Gastrocnemius medialis (tissue), 4 donors: ENCODE results near the gene PXDN. TPM values are rescaled to one million over a fixed set of nuclear protein-coding genes. Genes with fewer than 3 reads are reported as not detected.

Experiments
- ATAC-seq, 2 donors: fragments of 150-250 bp; one replicate each; pipeline ENCODE4 v1.9.1; 2016
- DNase-seq, 2 donors: peaks; one replicate each; pipeline ENCODE4 v3.0.0-alpha.2; 2019
- H3K27ac ChIP-seq, 4 donors: fragments of 200-600 bp; sonication (generic); 1 replicate in 1 of 4; 2 replicates in 3 of 4; pipeline ENCODE4 v1.5.1; 2016 to 2018; ENCODE audit warnings: mild to moderate bottlenecking in 2 of 4, moderate library complexity in 1 of 4
- H3K27me3 ChIP-seq, 3 donors: fragments of 200-600 bp; sonication (generic) in 2 of 3; 1 replicate in 1 of 3; 2 replicates in 2 of 3; pipeline versions ENCODE4 v1.5.1 to v1.6.0; 2016 to 2019; ENCODE audit warnings: mild to moderate bottlenecking in 1 of 3, moderate library complexity in 1 of 3
- H3K36me3 ChIP-seq, 2 donors: fragments of 200-600 bp; sonication (generic) in 1 of 2; one replicate each; pipeline ENCODE4 v1.5.1; 2017 to 2018
- H3K4me1 ChIP-seq, 2 donors: fragments of 200-600 bp; sonication (generic) in 1 of 2; one replicate each; pipeline ENCODE4 v1.5.1; 2016 to 2017; ENCODE audit warnings: mild to moderate bottlenecking in 2 of 2
- H3K4me3 ChIP-seq, 4 donors: fragments of 200-600 bp; sonication (generic) in 3 of 4; 1 replicate in 1 of 4; 2 replicates in 3 of 4; pipeline ENCODE4 v1.5.1; 2016 to 2019; ENCODE audit warnings: mild to moderate bottlenecking in 2 of 4
- H3K9me3 ChIP-seq, 3 donors: fragments of 200-600 bp; sonication (generic) in 2 of 3; 1 replicate in 1 of 3; 2 replicates in 2 of 3; pipeline ENCODE4 v1.5.1; 2016 to 2019
- CTCF ChIP-seq, 5 experiments: fragments of 450-650 bp in 3 of 5; fragments of 200-600 bp in 2 of 5; sonication (generic) in 2 of 5; IDR thresholded peaks in 4 of 5; conservative IDR thresholded peaks in 1 of 5; 1 replicate in 4 of 5; 2 replicates in 1 of 5; pipeline ENCODE4 v1.5.1; 2016 to 2019; ENCODE audit warnings: antibody characterized with exemption in 5 of 5, mild to moderate bottlenecking in 3 of 5, moderate library complexity in 3 of 5
- POLR2A ChIP-seq, 2 donors: fragments of 450-650 bp; IDR thresholded peaks; one replicate each; pipeline ENCODE4 v1.6.1; 2017; ENCODE audit warnings: antibody characterized with exemption in 2 of 2, mild to moderate bottlenecking in 2 of 2, moderate library complexity in 2 of 2
- in situ Hi-C, 4 donors: fragments of 200-750 bp; cut with MboI; loops; one replicate each; pipeline versions ENCODE4 v1.15.0 to v1.8.0; 2017; ENCODE audit warnings: low sequenced_read_pairs in 4 of 4
- intact Hi-C: fragments of 100-400 bp; cut with DNase I; formaldehyde crosslinking; loops from one replicate; pipeline ENCODE4 v1.15.1; 2023; ENCODE audit warnings: low total_unique reads
- total RNA-seq, 4 donors: library from RNA; depleted of rRNA; stranded (reverse); fragments of >200 nt; gene quantifications; one replicate each; pipeline versions ENCODE4 v1.1.0 to v1.2.3, GENCODE V29; 2016

Gene PXDN
- total RNA-seq, 4 donors from 2014 or later, result 7.8 to 13.4 (median 10.3) TPM

- intact Hi-C loops, result no loop called here
- DNase-seq, result no peak
- in situ Hi-C loops, result no loop called here
- H3K36me3 ChIP-seq, result peaks cover 0 to 5% of the 10 kb centered on the region in 2 donors
- peaks cover 0 to 1% (median 0%) of the 10 kb centered on the region in 3 donors for H3K27me3 ChIP-seq
- ATAC-seq, result no peak
- H3K9me3 ChIP-seq, result no peaks in the 10 kb centered on the region
- no peaks in the 10 kb centered on the region for H3K4me1 ChIP-seq
- TF ChIP-seq POLR2A (IDR thresholded peaks at IDR 0.05) (no peak), CTCF (IDR thresholded peaks at IDR 0.05 in 4 of 5, conservative IDR thresholded peaks at IDR 0.05 in 1 of 5) (no peak)
- no peak overlapping the region for H3K27ac ChIP-seq
- no peak overlapping the region for H3K4me3 ChIP-seq
These were observed 111.8 kb downstream of the PXDN start for GRCh38 chr2:1632510-1632909.

- Histone ChIP-seq H3K36me3 (peaks cover 0 to 5% of the 10 kb centered on the region in 2 donors), H3K9me3 (no peaks in the 10 kb centered on the region), H3K4me3 (no peak overlapping the region), H3K4me1 (no peaks in the 10 kb centered on the region), H3K27me3 (peaks cover 0 to 3% (median 0%) of the 10 kb centered on the region in 3 donors), H3K27ac (no peak overlapping the region)
- intact Hi-C loops, result no loop called here
- TF ChIP-seq CTCF (IDR thresholded peaks at IDR 0.05 in 4 of 5, conservative IDR thresholded peaks at IDR 0.05 in 1 of 5), result no peak
- no peak for TF ChIP-seq POLR2A (IDR thresholded peaks at IDR 0.05)
- ATAC-seq (no peak), DNase-seq (no peak)
- in situ Hi-C loops, result no loop called here
These were observed 112.3 kb downstream of the PXDN start for GRCh38 chr2:1632002-1632348.

GRCh38 chr2:1631292-1632001, 112.9 kb downstream of the PXDN start:
- ATAC-seq (no peak), DNase-seq (no peak)
- H3K4me1 ChIP-seq, result no peaks in the 10 kb centered on the region
- H3K36me3 ChIP-seq, result peaks cover 0 to 5% of the 10 kb centered on the region in 2 donors
- intact Hi-C loops (no loop called here), in situ Hi-C loops (no loop called here)
- H3K9me3 ChIP-seq, result no peaks in the 10 kb centered on the region
- no peak overlapping the region for H3K4me3 ChIP-seq
- H3K27me3 ChIP-seq, result peaks cover 0 to 3% (median 0%) of the 10 kb centered on the region in 3 donors
- no peak overlapping the region for H3K27ac ChIP-seq
- TF ChIP-seq POLR2A (IDR thresholded peaks at IDR 0.05) (no peak), CTCF (IDR thresholded peaks at IDR 0.05 in 4 of 5, conservative IDR thresholded peaks at IDR 0.05 in 1 of 5) (no peak)

GRCh38 chr2:1628893-1629292, 115.4 kb downstream of the PXDN start:
- H3K27ac ChIP-seq, result no peak overlapping the region
- H3K4me3 ChIP-seq, result no peak overlapping the region
- intact Hi-C loops (no loop called here), in situ Hi-C loops (no loop called here)
- H3K4me1 ChIP-seq, result peaks cover 0 to 6% of the 10 kb centered on the region in 2 donors
- ATAC-seq (peak; percentile 24 to 55), DNase-seq (peak in 1 of 2 donors; percentile 63)
- H3K36me3 ChIP-seq, result peaks cover 0 to 2% of the 10 kb centered on the region in 2 donors
- TF ChIP-seq CTCF (IDR thresholded peaks at IDR 0.05 in 4 of 5, conservative IDR thresholded peaks at IDR 0.05 in 1 of 5) (no peak), POLR2A (IDR thresholded peaks at IDR 0.05) (no peak)
- H3K27me3 ChIP-seq, result peaks cover 0 to 3% (median 0%) of the 10 kb centered on the region in 3 donors
- H3K9me3 ChIP-seq, result no peaks in the 10 kb centered on the region
